Activated CD8-positive, alpha-beta T cell treated with anti-CD3 and anti-CD28 coated beads for 36 hours (primary cell): Measurements from ENCODE around the gene CFAP97D2. TPM values are rescaled to one million over a fixed set of nuclear protein-coding genes. Genes with fewer than 3 reads are reported as not detected.
"Not testable (repeated sequence)": the region's sequence is repeated elsewhere in the genome, so short reads cannot be mapped to it uniquely, and the experiment has no call there.

Source experiments
- ATAC-seq: fragments of 200-7000 bp; cut with Tn5 transposase; one replicate; pipeline ENCODE4 v1.10.0; 2021; ENCODE audit warnings: mild to moderate bottlenecking, moderate library complexity
- CTCF ChIA-PET: fragments of 350-600 bp; sonication (Branson Sonifier 250); formaldehyde crosslinking; loops from one replicate; lab custom pipeline; 2021; ENCODE audit warnings: antibody characterized with exemption; lab: Charles Lee
- POLR2A ChIA-PET: fragments of 350-600 bp; sonication (Branson Sonifier 250); formaldehyde crosslinking; loops from one replicate; lab custom pipeline; 2021; ENCODE audit warnings: antibody characterized with exemption; lab: Charles Lee
- DNase-seq: peaks from one replicate; pipeline ENCODE4 v3.0.0-alpha.2; 2020
- H3K27ac Mint-ChIP-seq: one replicate; pipeline ENCODE4 v1.8.0; 2021; ENCODE audit warnings: mild to moderate bottlenecking, mixed read lengths
- H3K27me3 Mint-ChIP-seq: one replicate; pipeline ENCODE4 v1.8.0; 2021; ENCODE audit warnings: mixed read lengths
- H3K36me3 Mint-ChIP-seq: one replicate; pipeline ENCODE4 v1.8.0; 2021; ENCODE audit warnings: low read depth, mixed read lengths
- H3K4me1 Mint-ChIP-seq: one replicate; pipeline ENCODE4 v1.8.0; 2021; ENCODE audit warnings: low read depth, mixed read lengths
- H3K4me3 Mint-ChIP-seq: one replicate; pipeline ENCODE4 v1.8.0; 2021; ENCODE audit warnings: mild to moderate bottlenecking, moderate library complexity, mixed read lengths
- H3K9me3 Mint-ChIP-seq: one replicate; pipeline ENCODE4 v1.8.0; 2021; ENCODE audit warnings: mixed read lengths
- CTCF ChIP-seq: fragments of 200-600 bp; IDR thresholded peaks from one replicate; pipeline ENCODE4 v1.8.0; 2022; ENCODE audit warnings: antibody characterized with exemption, mild to moderate bottlenecking
- intact Hi-C: fragments of 100-400 bp; cut with micrococcal nuclease; formaldehyde crosslinking; loops from one replicate; pipeline ENCODE4 v1.10.0; 2022
- total RNA-seq, 2 experiments: library from RNA; stranded (reverse); gene quantifications; one replicate each; pipeline ENCODE4 v1.2.3, GENCODE V29; 2021

The CFAP97D2 gene
- total RNA-seq, 2 experiments from 2014 or later: not detected

GRCh38 chr13:114196629-114197028 is 17.6 kb downstream of the CFAP97D2 start:
- Mint-ChIP-seq H3K36me3 (no peaks in the 10 kb centered on the region), H3K4me3 (no peak overlapping the region), H3K9me3 (no peaks in the 10 kb centered on the region), H3K27me3 (no peaks in the 10 kb centered on the region), H3K4me1 (peaks cover 19% of the 10 kb centered on the region), H3K27ac (no peak overlapping the region)
- TF ChIP-seq CTCF: no peak
- no peak for DNase-seq
- ChIA-PET POLR2A (no interaction called here), CTCF (no interaction called here)
- ATAC-seq: no peak
- intact Hi-C loops: no loop called here

- H3K36me3 Mint-ChIP-seq: no peaks in the 10 kb centered on the region
- intact Hi-C loops: no loop called here
- no peak for DNase-seq
- H3K27me3 Mint-ChIP-seq: no peaks in the 10 kb centered on the region
- ChIA-PET POLR2A (no interaction called here), CTCF (no interaction called here)
- ATAC-seq: no peak
- no peaks in the 10 kb centered on the region for H3K9me3 Mint-ChIP-seq
- no peak overlapping the region for H3K27ac Mint-ChIP-seq
- peaks cover 29% of the 10 kb centered on the region for H3K4me1 Mint-ChIP-seq
- H3K4me3 Mint-ChIP-seq: no peak overlapping the region
- no peak for TF ChIP-seq CTCF
These were observed 19.5 kb downstream of the CFAP97D2 start for GRCh38 chr13:114198556-114198955.

GRCh38 chr13:114199526-114199925 is 20.5 kb downstream of the CFAP97D2 start:
- H3K4me1 Mint-ChIP-seq: peaks cover 30% of the 10 kb centered on the region
- H3K4me3 Mint-ChIP-seq, CTCF ChIA-PET, H3K36me3 Mint-ChIP-seq, intact Hi-C loops, DNase-seq, H3K27ac Mint-ChIP-seq, H3K27me3 Mint-ChIP-seq, ATAC-seq, H3K9me3 Mint-ChIP-seq: not testable (repeated sequence)
- POLR2A ChIA-PET: interaction anchor here (0.6 kb wide), 1 partner anchor 81 kb away, joined by 3 read pairs; no protein-coding TSS in a partner anchor

GRCh38 chr13:114199954-114200353 is 20.9 kb downstream of the CFAP97D2 start:
- no peaks in the 10 kb centered on the region for H3K36me3 Mint-ChIP-seq
- H3K27me3 Mint-ChIP-seq: no peaks in the 10 kb centered on the region
- intact Hi-C loops: no loop called here
- ChIA-PET CTCF (no interaction called here), POLR2A (interaction anchor here (0.6 kb wide), 1 partner anchor 81 kb away, joined by 3 read pairs; no protein-coding TSS in a partner anchor)
- H3K9me3 Mint-ChIP-seq: no peaks in the 10 kb centered on the region
- no peak for DNase-seq
- no peak overlapping the region for H3K4me3 Mint-ChIP-seq
- no peak for TF ChIP-seq CTCF
- ATAC-seq: no peak
- H3K27ac Mint-ChIP-seq: no peak overlapping the region
- H3K4me1 Mint-ChIP-seq: peaks cover 30% of the 10 kb centered on the region

GRCh38 chr13:114200399-114200911 is 21.4 kb downstream of the CFAP97D2 start:
- TF ChIP-seq CTCF: no peak
- ChIA-PET CTCF (no interaction called here), POLR2A (interaction anchor here (0.6 kb wide), 1 partner anchor 82 kb away, joined by 3 read pairs; no protein-coding TSS in a partner anchor)
- Mint-ChIP-seq H3K27ac (no peak overlapping the region), H3K4me3 (no peak overlapping the region), H3K27me3 (no peaks in the 10 kb centered on the region), H3K36me3 (no peaks in the 10 kb centered on the region), H3K4me1 (peaks cover 25% of the 10 kb centered on the region), H3K9me3 (no peaks in the 10 kb centered on the region)
- DNase-seq (no peak), ATAC-seq (no peak)
- intact Hi-C loops: no loop called here
